GM23338 (cell line): Measurements from ENCODE around the gene GRIA1. TPM values are rescaled to one million over a fixed set of nuclear protein-coding genes. Genes with fewer than 3 reads are reported as not detected.

Experiments used
- ATAC-seq: fragments of 200-7000 bp; cut with Tn5 transposase; 3 replicates; pipeline ENCODE4 v1.9.1; 2020
- DNase-seq: peaks from one replicate; pipeline ENCODE4 v3.0.0-alpha.2; 2015; ENCODE audit warnings: low spot score
- H2AFZ ChIP-seq: fragments of 200-600 bp; sonication (generic); 2 replicates; pipeline ENCODE4 v1.8.0; 2016; ENCODE audit warnings: antibody characterized with exemption, mild to moderate bottlenecking, moderate library complexity
- H3F3A ChIP-seq: fragments of 200-600 bp; sonication (generic); replicated peaks from 2 replicates; pipeline ENCODE4 v1.8.0; 2017; ENCODE audit warnings: antibody characterized with exemption, mixed run types, low read depth
- H3K27ac ChIP-seq: fragments of 200-600 bp; sonication (generic); 2 replicates; pipeline ENCODE4 v1.6.1; 2016; ENCODE audit warnings: low read depth
- H3K27me3 ChIP-seq: fragments of 200-600 bp; sonication (generic); 2 replicates; pipeline ENCODE4 v1.8.0; 2016; ENCODE audit warnings: mild to moderate bottlenecking, mixed run types, moderate library complexity; ENCODE audit not compliant: insufficient read depth
- H3K36me3 ChIP-seq: fragments of 200-600 bp; sonication (generic); 2 replicates; pipeline ENCODE4 v1.8.0; 2016; ENCODE audit warnings: mild to moderate bottlenecking; ENCODE audit not compliant: insufficient read depth
- H3K4me1 ChIP-seq: fragments of 200-600 bp; sonication (generic); 2 replicates; pipeline ENCODE4 v1.8.0; 2016; ENCODE audit warnings: mild to moderate bottlenecking, moderate library complexity; ENCODE audit not compliant: insufficient read depth
- H3K4me2 ChIP-seq: fragments of 200-600 bp; sonication (generic); 2 replicates; pipeline ENCODE4 v1.7.1; 2017; ENCODE audit warnings: mixed run types
- H3K4me3 ChIP-seq: fragments of 200-600 bp; sonication (generic); 2 replicates; pipeline ENCODE4 v1.6.1; 2016; ENCODE audit warnings: mixed run types
- H3K79me2 ChIP-seq: fragments of 200-600 bp; sonication (generic); replicated peaks from 2 replicates; pipeline ENCODE4 v1.8.0; 2017; ENCODE audit warnings: mild to moderate bottlenecking; ENCODE audit not compliant: insufficient read depth
- H3K9me2 ChIP-seq: fragments of 200-600 bp; sonication (generic); 2 replicates; pipeline ENCODE4 v1.8.0; 2017; ENCODE audit not compliant: insufficient read depth
- H4K20me1 ChIP-seq: fragments of 200-600 bp; sonication (generic); replicated peaks from 2 replicates; pipeline ENCODE4 v1.8.0; 2017; ENCODE audit warnings: mild to moderate bottlenecking; ENCODE audit not compliant: insufficient read depth
- H3K27ac Mint-ChIP-seq: 2 replicates; pipeline ENCODE4 v1.8.0; 2020; ENCODE audit warnings: inconsistent platforms, mild to moderate bottlenecking, moderate library complexity, mixed read lengths
- H3K27me3 Mint-ChIP-seq: 3 replicates; pipeline ENCODE4 v1.8.0; 2022; ENCODE audit warnings: low read depth, mild to moderate bottlenecking, moderate library complexity, mixed read lengths, inconsistent platforms; ENCODE audit not compliant: insufficient read depth, poor library complexity
- H3K36me3 Mint-ChIP-seq: 3 replicates; pipeline ENCODE4 v1.8.0; 2021; ENCODE audit warnings: low read depth, mild to moderate bottlenecking, inconsistent platforms, moderate library complexity, mixed read lengths
- H3K4me1 Mint-ChIP-seq: 3 replicates; pipeline ENCODE4 v1.8.0; 2020; ENCODE audit warnings: mild to moderate bottlenecking, inconsistent platforms, mixed read lengths
- H3K4me3 Mint-ChIP-seq: 3 replicates; pipeline ENCODE4 v1.8.0; 2021; ENCODE audit warnings: moderate library complexity, mild to moderate bottlenecking, inconsistent platforms, mixed read lengths
- H3K9me3 Mint-ChIP-seq: 3 replicates; pipeline ENCODE4 v1.8.0; 2020; ENCODE audit warnings: moderate library complexity, mild to moderate bottlenecking, inconsistent platforms, mixed read lengths
- CREB1 ChIP-seq: fragments of 250-450 bp; sonication (Bioruptor Pico); IDR thresholded peaks from 2 replicates; pipeline ENCODE4 v1.5.0; 2020; ENCODE audit warnings: low read depth, mild to moderate bottlenecking, moderate library complexity
- CTCF ChIP-seq, 2 experiments: fragments of 200-600 bp in 1 of 2; sonication (generic) in 1 of 2; conservative IDR thresholded peaks; 2 replicates each; pipeline versions ENCODE4 v1.5.1 to v1.6.1; 2016 to 2017; ENCODE audit warnings: antibody characterized with exemption in 2 of 2, low read depth in 2 of 2, mild to moderate bottlenecking in 2 of 2, moderate library complexity in 1 of 2
- ETS1 ChIP-seq: IDR thresholded peaks from 2 replicates; pipeline ENCODE4 v1.6.1; 2016; ENCODE audit warnings: antibody characterized with exemption
- EZH2 ChIP-seq: fragments of 200-600 bp; sonication (generic); IDR thresholded peaks from one replicate; pipeline ENCODE4 v1.8.0; 2017; ENCODE audit warnings: antibody characterized with exemption, mild to moderate bottlenecking, low read depth; ENCODE audit not compliant: unreplicated experiment
- EZH2phosphoT487 ChIP-seq: fragments of 200-600 bp; sonication (generic); IDR thresholded peaks from one replicate; pipeline ENCODE4 v1.8.1; 2018; ENCODE audit warnings: antibody characterized with exemption; ENCODE audit not compliant: unreplicated experiment
- JUNB ChIP-seq: IDR thresholded peaks from one replicate; pipeline ENCODE4 v1.6.1; 2016; ENCODE audit warnings: antibody characterized with exemption; ENCODE audit not compliant: unreplicated experiment
- POLR2AphosphoS5 ChIP-seq: IDR thresholded peaks from 2 replicates; pipeline ENCODE4 v1.6.1; 2016; ENCODE audit warnings: antibody characterized with exemption, low read depth
- REST ChIP-seq: IDR thresholded peaks from one replicate; pipeline ENCODE4 v1.6.1; 2018; ENCODE audit warnings: antibody characterized with exemption; ENCODE audit not compliant: unreplicated experiment
- ZNF114 ChIP-seq: fragments of 250-450 bp; sonication (Bioruptor Pico); IDR thresholded peaks from 2 replicates; pipeline ENCODE4 v1.5.0; 2020; ENCODE audit warnings: mild to moderate bottlenecking, moderate library complexity
- ZNF462 ChIP-seq: fragments of 250-450 bp; sonication (Bioruptor Pico); IDR thresholded peaks from 2 replicates; pipeline ENCODE4 v1.5.0; 2020; ENCODE audit warnings: mild to moderate bottlenecking, moderate library complexity
- polyA plus RNA-seq: library from polyadenylated mRNA; unstranded; fragments of >200 nt; fragmentation: Nextera tagmentation; extraction: Ambion mirVana; gene quantifications from 2 replicates; pipeline ENCODE4 v1.2.1, GENCODE V29; 2016
- total RNA-seq: library from RNA; depleted of rRNA; stranded (reverse); fragments of >200 nt; shearing (Covaris generic); gene quantifications from 2 replicates; pipeline ENCODE4 v1.2.3, GENCODE V29; 2014

Gene GRIA1
- total and polyA plus RNA-seq, 2 experiments from 2014 or later = 1.0 to 1.7 TPM

- no peak for TF ChIP-seq ZNF462
- no peak for TF ChIP-seq CREB1 (CRISPR knock-in tag)
- no peak for TF ChIP-seq ETS1
These were observed 317.3 kb downstream of the GRIA1 start (continued) for GRCh38 chr5:153807801-153808200.

- Histone ChIP-seq H3F3A (no peaks in the 10 kb centered on the region), H3K4me1 (no peaks in the 10 kb centered on the region), H3K27me3 (no peaks in the 10 kb centered on the region), H2AFZ (no peak overlapping the region), H3K4me3 (no peak overlapping the region), H3K9me2 (peaks cover 25% of the 10 kb centered on the region), H3K79me2 (no peaks in the 10 kb centered on the region), H4K20me1 (no peaks in the 10 kb centered on the region), H3K4me2 (no peak overlapping the region), H3K36me3 (no peaks in the 10 kb centered on the region), H3K27ac (no peak overlapping the region)
- no peak for DNase-seq
- Mint-ChIP-seq H3K36me3 (no peaks in the 10 kb centered on the region), H3K9me3 (no peaks in the 10 kb centered on the region), H3K4me1 (no peaks in the 10 kb centered on the region), H3K4me3 (no peak overlapping the region), H3K27ac (no peak overlapping the region), H3K27me3 (peaks cover 2% of the 10 kb centered on the region)
- ATAC-seq = no peak
- TF ChIP-seq CTCF (conservative IDR thresholded peaks at IDR 0.05; ENCODE audit: low read depth in 2 of 2) (no peak), EZH2phosphoT487 (no peak), JUNB (no peak), CREB1 (CRISPR knock-in tag) (no peak), ETS1 (no peak), ZNF114 (no peak), POLR2AphosphoS5 (no peak), EZH2 (no peak), REST (no peak)
These were observed 318.7 kb downstream of the GRIA1 start for GRCh38 chr5:153809166-153809565.
